ENCODE results near the gene FOXF2. TPM values are rescaled to one million over a fixed set of nuclear protein-coding genes. Genes with fewer than 3 reads are reported as not detected.
A peak's percentile ranks its signal among the peaks of the same experiment; 100 is the strongest.

The FOXF2 gene
- total RNA-seq, 1 donor from 2014 or later = 5.2 TPM

- intact Hi-C loops (cut with DNase I) = no loop called here
- Histone ChIP-seq H3K4me1 (peaks cover 20 to 21% of the 10 kb centered on the region in 2 donors), H3K36me3 (no peaks in the 10 kb centered on the region), H3K27me3 (peaks cover 47% of the 10 kb centered on the region), H3K27ac (no peak overlapping the region), H3K4me3 (peak overlapping the region; percentile 35 to 39), H3K9me3 (no peaks in the 10 kb centered on the region)
- no peak for DNase-seq (ENCODE audit: low spot score in 2 of 2)
- no peak for TF ChIP-seq CTCF (IDR thresholded peaks at IDR 0.05)
These were observed 10.2 kb upstream of the FOXF2 start for GRCh38 chr6:1379017-1379787.

- no peak for TF ChIP-seq CTCF (IDR thresholded peaks at IDR 0.05)
- DNase-seq (ENCODE audit: low spot score in 2 of 2) = no peak
- no peak overlapping the region for H3K27ac ChIP-seq
- peaks cover 21 to 22% of the 10 kb centered on the region in 2 donors for H3K4me1 ChIP-seq
- H3K27me3 ChIP-seq = peaks cover 51% of the 10 kb centered on the region
- no peak overlapping the region for H3K4me3 ChIP-seq
- no peaks in the 10 kb centered on the region for H3K9me3 ChIP-seq
- no peaks in the 10 kb centered on the region for H3K36me3 ChIP-seq
- intact Hi-C loops (cut with DNase I) = no loop called here
These were observed 9.6 kb upstream of the FOXF2 start for GRCh38 chr6:1379788-1380147.

GRCh38 chr6:1380625-1381427, 8.6 kb upstream of the FOXF2 start:
- no peak overlapping the region for H3K27ac ChIP-seq
- intact Hi-C loops (cut with DNase I) = loop anchor here (1.0 kb wide), 1 partner anchor 584 kb away; no protein-coding TSS in a partner anchor
- H3K27me3 ChIP-seq = peaks cover 51% of the 10 kb centered on the region
- no peak for DNase-seq (ENCODE audit: low spot score in 2 of 2)
- H3K9me3 ChIP-seq = no peaks in the 10 kb centered on the region
- no peaks in the 10 kb centered on the region for H3K36me3 ChIP-seq
- TF ChIP-seq CTCF (IDR thresholded peaks at IDR 0.05) = no peak
- H3K4me3 ChIP-seq = peak overlapping the region; percentile 47 to 49
- peaks cover 21 to 22% of the 10 kb centered on the region in 2 donors for H3K4me1 ChIP-seq

GRCh38 chr6:1381481-1382330, 7.7 kb upstream of the FOXF2 start:
- peaks cover 21 to 22% of the 10 kb centered on the region in 2 donors for H3K4me1 ChIP-seq
- H3K27ac ChIP-seq = no peak overlapping the region
- peak; percentile 47 to 66 (median 64) for TF ChIP-seq CTCF (IDR thresholded peaks at IDR 0.05)
- intact Hi-C loops (cut with DNase I) = loop anchor here (1.0 kb wide), 1 partner anchor 584 kb away; no protein-coding TSS in a partner anchor
- peaks cover 51% of the 10 kb centered on the region for H3K27me3 ChIP-seq
- no peak for DNase-seq (ENCODE audit: low spot score in 2 of 2)
- peak overlapping the region; percentile 47 to 49 for H3K4me3 ChIP-seq
- no peaks in the 10 kb centered on the region for H3K36me3 ChIP-seq
- H3K9me3 ChIP-seq = no peaks in the 10 kb centered on the region

DNA sequence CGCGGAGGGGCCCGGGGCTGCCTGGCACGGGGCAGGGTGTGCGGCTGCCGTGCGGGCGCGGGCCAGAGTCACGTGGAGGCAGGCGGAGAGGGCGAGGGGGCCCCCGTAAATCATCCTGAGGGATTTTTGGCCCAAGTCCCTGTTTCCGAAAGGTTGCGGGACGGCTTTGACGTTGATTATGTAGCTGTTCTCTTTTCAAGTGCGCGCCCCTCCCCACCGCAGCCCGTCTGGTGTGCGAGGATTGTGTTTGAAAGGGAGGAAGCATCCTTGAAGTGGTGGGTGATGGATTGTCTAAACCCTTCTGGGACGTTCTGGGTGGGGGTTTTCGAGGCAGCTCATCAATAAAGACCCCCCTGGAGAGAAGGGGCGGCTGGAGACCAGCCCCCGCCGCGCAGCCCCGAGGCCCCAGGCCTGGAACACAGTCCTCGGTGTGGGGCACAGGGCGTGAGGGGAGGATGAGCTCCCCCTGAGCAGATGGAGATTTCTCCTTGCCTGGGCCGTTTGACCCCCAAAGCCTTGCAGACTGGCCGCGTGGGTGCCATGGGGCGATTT, 7.0 kb upstream of the FOXF2 start:
- no peak for DNase-seq (ENCODE audit: low spot score in 2 of 2)
- H3K9me3 ChIP-seq = no peaks in the 10 kb centered on the region
- H3K27ac ChIP-seq = no peak overlapping the region
- no peak for TF ChIP-seq CTCF (IDR thresholded peaks at IDR 0.05)
- peak overlapping the region; percentile 47 to 49 for H3K4me3 ChIP-seq
- no peaks in the 10 kb centered on the region for H3K36me3 ChIP-seq
- peaks cover 21 to 22% of the 10 kb centered on the region in 2 donors for H3K4me1 ChIP-seq
- intact Hi-C loops (cut with DNase I) = no loop called here
- peaks cover 47% of the 10 kb centered on the region for H3K27me3 ChIP-seq

Measured in ascending aorta (tissue), 2 donors.